LNCaP clone FGC (cell line): ENCODE results near the gene SBK1.

Source experiments
- DNase-seq: peaks from one replicate; pipeline ENCODE4 v3.0.0-alpha.2; 2011; ENCODE audit warnings: low read depth
- H3K4me3 ChIP-seq: 2 replicates; pipeline ENCODE4 v1.5.1; 2011; ENCODE audit warnings: mild to moderate bottlenecking, low read depth, low read length, control low read depth
- CTCF ChIP-seq: IDR thresholded peaks from 2 replicates; pipeline ENCODE4 v1.5.1; 2012; ENCODE audit warnings: mild to moderate bottlenecking; ENCODE audit not compliant: control insufficient read depth, insufficient read depth; ENCODE audit errors: extremely low read depth

Gene SBK1

GRCh38 chr16:28289939-28290858, 2.1 kb upstream of the SBK1 start:
- TF ChIP-seq CTCF = no peak
- no peak for DNase-seq
- H3K4me3 ChIP-seq = no peak overlapping the region

- H3K4me3 ChIP-seq = peak overlapping the region; percentile 34
- DNase-seq = no peak
Observed at GRCh38 chr16:28290859-28291254, 1.5 kb upstream of the SBK1 start.

GRCh38 chr16:28292731-28293600, 641 bp downstream of the SBK1 start:
- H3K4me3 ChIP-seq = peak overlapping the region; percentile 86
- no peak for DNase-seq
- no peak for TF ChIP-seq CTCF

More at GRCh38 chr16:28290859-28291254, 1.5 kb upstream of the SBK1 start:
- no peak for TF ChIP-seq CTCF

- no peak for DNase-seq
- peak overlapping the region; percentile 86 for H3K4me3 ChIP-seq
- no peak for TF ChIP-seq CTCF
Observed at GRCh38 chr16:28293601-28293960, 1.3 kb downstream of the SBK1 start.

- no peak for TF ChIP-seq CTCF
- peak overlapping the region; percentile 86 for H3K4me3 ChIP-seq
Observed at GRCh38 chr16:28294201-28294600, 1.9 kb downstream of the SBK1 start.

GRCh38 chr16:28295276-28295675, 3.0 kb downstream of the SBK1 start:
- DNase-seq = no peak
- no peak for TF ChIP-seq CTCF
- no peak overlapping the region for H3K4me3 ChIP-seq

More at GRCh38 chr16:28294201-28294600, 1.9 kb downstream of the SBK1 start:
- DNase-seq = no peak
